ENCODE data around the gene MRPL20. TPM values are rescaled to one million over a fixed set of nuclear protein-coding genes. Genes with fewer than 3 reads are reported as not detected.
"Not testable (repeated sequence)": the region's sequence is repeated elsewhere in the genome, so short reads cannot be mapped to it uniquely, and the experiment has no call there.

Gene MRPL20
- total RNA-seq, 1 donor from 2014 or later, result 135 TPM

DNA sequence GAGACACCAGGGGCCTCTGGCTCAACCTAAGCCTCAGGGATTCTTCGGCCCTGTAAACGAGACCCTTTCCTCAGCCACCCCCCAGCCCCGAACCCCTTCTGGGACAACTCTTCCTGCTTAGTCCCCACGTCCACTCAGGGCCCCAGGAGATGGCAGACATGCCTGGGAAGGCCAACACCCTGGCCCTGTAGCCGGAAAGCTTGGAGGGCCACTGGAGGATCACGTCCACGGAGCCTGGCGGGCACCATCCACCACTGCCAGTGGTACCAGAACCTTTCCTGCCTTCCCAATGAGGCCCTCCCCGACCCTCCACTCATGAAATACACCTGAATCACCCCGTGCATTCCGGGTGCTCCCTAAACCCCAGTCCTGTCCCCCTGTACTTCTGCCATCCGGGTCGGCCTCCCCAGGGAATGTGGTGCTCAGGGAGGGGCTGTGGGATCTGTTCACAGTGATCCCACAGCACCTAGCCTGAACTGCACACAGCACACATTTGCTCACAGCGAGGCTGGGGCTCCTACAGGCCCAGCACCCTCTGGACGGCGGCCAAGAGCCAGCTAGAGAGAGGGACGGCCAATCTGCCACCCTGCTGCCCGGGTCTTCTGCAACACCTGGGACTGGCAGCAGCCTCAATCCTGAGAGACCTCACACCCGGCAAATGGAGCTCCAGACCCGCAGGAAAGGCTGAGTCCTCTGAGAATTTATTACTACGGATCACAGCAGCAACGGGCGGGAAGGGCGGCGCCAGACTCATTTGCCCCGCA, 33.9 kb downstream of the MRPL20 start:
- intact Hi-C loops (cut with micrococcal nuclease), result no loop called here

GRCh38 chr1:1371746-1372711, 35.1 kb downstream of the MRPL20 start:
- H3K27ac ChIP-seq (replicated peaks), result peak overlapping the region; percentile 9
- peaks cover 11% of the 10 kb centered on the region for H3K36me3 ChIP-seq
- peak; percentile 72 for DNase-seq
- TF ChIP-seq CTCF (IDR thresholded peaks at IDR 0.05; ENCODE audit: borderline replicate concordance), result peak; percentile 98
- intact Hi-C loops (cut with micrococcal nuclease), result no loop called here
- H3K27me3 ChIP-seq (ENCODE audit: low read depth), result no peaks in the 10 kb centered on the region
- H3K4me3 ChIP-seq, result no peak overlapping the region
- peaks cover 47% of the 10 kb centered on the region for H3K4me1 ChIP-seq
- no peaks in the 10 kb centered on the region for H3K9me3 ChIP-seq (replicated peaks)

More for the DNA sequence above, 33.9 kb downstream of the MRPL20 start:
- peaks cover 11% of the 10 kb centered on the region for H3K36me3 ChIP-seq
- H3K27ac ChIP-seq (replicated peaks), result no peak overlapping the region
- DNase-seq, result no peak
- H3K4me3 ChIP-seq, result peak overlapping the region; percentile 100
- H3K4me1 ChIP-seq, result peaks cover 47% of the 10 kb centered on the region
- no peak for TF ChIP-seq CTCF (IDR thresholded peaks at IDR 0.05; ENCODE audit: borderline replicate concordance)
- no peaks in the 10 kb centered on the region for H3K9me3 ChIP-seq (replicated peaks)
- H3K27me3 ChIP-seq (ENCODE audit: low read depth), result no peaks in the 10 kb centered on the region

DNA sequence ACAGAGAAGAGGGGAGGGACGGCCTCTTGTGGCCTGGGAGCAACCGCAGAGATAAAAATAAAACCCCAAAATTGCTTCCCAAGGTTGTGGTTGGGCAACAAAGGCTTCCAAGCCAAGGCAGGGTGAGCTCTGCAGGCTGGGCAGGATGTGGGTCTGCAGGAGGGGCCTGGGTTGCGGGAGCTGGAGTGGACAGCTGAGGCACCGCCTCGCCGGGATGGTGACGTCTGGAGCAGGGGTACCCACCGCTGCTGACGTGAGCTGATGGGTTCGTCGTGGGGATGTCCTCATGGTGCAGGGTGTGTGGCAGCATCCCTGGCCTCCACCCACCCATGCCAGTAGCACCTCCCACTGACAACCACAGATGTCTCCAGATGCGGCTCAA, 35.7 kb downstream of the MRPL20 start:
- H3K27ac ChIP-seq (replicated peaks), result no peak overlapping the region
- no peak for DNase-seq
- intact Hi-C loops (cut with micrococcal nuclease), result no loop called here
- H3K36me3 ChIP-seq, result peaks cover 11% of the 10 kb centered on the region
- H3K4me3 ChIP-seq, result no peak overlapping the region
- no peaks in the 10 kb centered on the region for H3K27me3 ChIP-seq (ENCODE audit: low read depth)
- H3K9me3 ChIP-seq (replicated peaks), result no peaks in the 10 kb centered on the region
- TF ChIP-seq CTCF (IDR thresholded peaks at IDR 0.05; ENCODE audit: borderline replicate concordance), result no peak
- H3K4me1 ChIP-seq, result peaks cover 46% of the 10 kb centered on the region

GRCh38 chr1:1370771-1371300, 36.3 kb downstream of the MRPL20 start:
- Histone ChIP-seq H3K36me3 (peaks cover 11% of the 10 kb centered on the region), H3K4me3 (no peak overlapping the region), H3K27ac (replicated peaks) (no peak overlapping the region), H3K9me3 (replicated peaks) (no peaks in the 10 kb centered on the region), H3K27me3 (ENCODE audit: low read depth) (no peaks in the 10 kb centered on the region), H3K4me1 (peaks cover 41% of the 10 kb centered on the region)
- DNase-seq, result no peak
- intact Hi-C loops (cut with micrococcal nuclease), result no loop called here
- TF ChIP-seq CTCF (IDR thresholded peaks at IDR 0.05; ENCODE audit: borderline replicate concordance), result no peak

DNA sequence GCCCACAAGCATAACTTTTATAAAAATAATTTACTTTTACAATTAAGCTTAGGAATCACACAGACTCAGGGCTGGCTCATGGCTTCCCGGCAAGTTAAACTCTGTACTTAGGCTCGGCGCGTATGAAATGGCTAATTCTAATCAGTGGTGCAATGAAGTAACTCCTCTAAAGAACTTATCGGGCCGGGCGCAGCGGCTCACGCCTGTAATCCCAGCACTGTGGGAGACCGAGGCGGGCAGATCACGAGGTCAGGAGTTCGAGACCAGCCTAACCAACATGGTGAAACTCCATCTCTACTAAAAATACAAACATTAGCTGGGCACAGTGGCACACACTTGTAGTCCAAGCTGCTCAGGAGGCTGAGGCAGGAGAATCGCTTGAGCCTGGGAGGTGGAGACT, 37.0 kb downstream of the MRPL20 start:
- H3K27ac ChIP-seq (replicated peaks); H3K4me3 ChIP-seq; DNase-seq; H3K27me3 ChIP-seq (ENCODE audit: low read depth); intact Hi-C loops (cut with micrococcal nuclease); H3K9me3 ChIP-seq (replicated peaks): not testable (repeated sequence)
- H3K4me1 ChIP-seq, result peaks cover 37% of the 10 kb centered on the region
- H3K36me3 ChIP-seq, result peaks cover 11% of the 10 kb centered on the region
